22Rv1 (cell line): Measurements from ENCODE around the gene C12orf75.

Experiments
- ZFX ChIP-seq: fragments of 450-650 bp; IDR thresholded peaks from 2 replicates; pipeline ENCODE4 v1.6.1; 2017; ENCODE audit warnings: antibody characterized with exemption, borderline replicate concordance
- TF ChIP-seq, protein P1 (sequence below): fragments of 450-650 bp; IDR thresholded peaks from 2 replicates; pipeline ENCODE4 v1.5.1; 2017; ENCODE audit warnings: mild to moderate bottlenecking

DNA sequence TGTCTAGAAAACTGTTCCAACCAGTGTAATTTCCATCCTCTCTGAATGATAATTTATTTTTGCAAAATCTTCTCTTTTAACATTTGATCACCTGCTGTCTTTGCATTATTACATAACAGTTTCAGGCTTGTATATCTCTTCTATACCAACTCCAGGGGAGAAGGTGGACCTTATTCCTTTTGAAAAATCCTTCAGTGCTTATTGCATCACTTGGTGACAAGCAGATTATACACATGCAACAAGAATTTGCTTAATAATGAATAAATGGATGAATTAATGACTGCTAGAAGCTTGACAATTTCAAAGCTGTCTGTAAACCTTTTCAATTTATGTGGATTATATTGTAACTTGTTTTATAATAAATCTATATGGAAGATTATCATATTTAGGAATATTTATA lies 37.3 kb upstream of the C12orf75 start:
- TF ChIP-seq, protein P1, sequence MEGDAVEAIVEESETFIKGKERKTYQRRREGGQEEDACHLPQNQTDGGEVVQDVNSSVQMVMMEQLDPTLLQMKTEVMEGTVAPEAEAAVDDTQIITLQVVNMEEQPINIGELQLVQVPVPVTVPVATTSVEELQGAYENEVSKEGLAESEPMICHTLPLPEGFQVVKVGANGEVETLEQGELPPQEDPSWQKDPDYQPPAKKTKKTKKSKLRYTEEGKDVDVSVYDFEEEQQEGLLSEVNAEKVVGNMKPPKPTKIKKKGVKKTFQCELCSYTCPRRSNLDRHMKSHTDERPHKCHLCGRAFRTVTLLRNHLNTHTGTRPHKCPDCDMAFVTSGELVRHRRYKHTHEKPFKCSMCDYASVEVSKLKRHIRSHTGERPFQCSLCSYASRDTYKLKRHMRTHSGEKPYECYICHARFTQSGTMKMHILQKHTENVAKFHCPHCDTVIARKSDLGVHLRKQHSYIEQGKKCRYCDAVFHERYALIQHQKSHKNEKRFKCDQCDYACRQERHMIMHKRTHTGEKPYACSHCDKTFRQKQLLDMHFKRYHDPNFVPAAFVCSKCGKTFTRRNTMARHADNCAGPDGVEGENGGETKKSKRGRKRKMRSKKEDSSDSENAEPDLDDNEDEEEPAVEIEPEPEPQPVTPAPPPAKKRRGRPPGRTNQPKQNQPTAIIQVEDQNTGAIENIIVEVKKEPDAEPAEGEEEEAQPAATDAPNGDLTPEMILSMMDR = no peak
- TF ChIP-seq ZFX = no peak
